ENCODE data around the gene TMEM117.

Gene TMEM117

GRCh38 chr12:44159862-44160261, 324.0 kb downstream of the TMEM117 start:
- TF ChIP-seq CTCF (IDR thresholded peaks at IDR 0.05; ENCODE audit: low read depth, low read length, poor library complexity, severe bottlenecking) (no peak), EZH2phosphoT487 (IDR thresholded peaks at IDR 0.05; ENCODE audit: borderline replicate concordance, low read length) (no peak)
- no peaks in the 10 kb centered on the region for H4K20me1 ChIP-seq (ENCODE audit: control insufficient read depth, insufficient read depth, low read depth, low read length)
- no peaks in the 10 kb centered on the region for H3K36me3 ChIP-seq (ENCODE audit: control insufficient read depth, low read length)
- no peaks in the 10 kb centered on the region for H3K27me3 ChIP-seq (ENCODE audit: control insufficient read depth, low read length)
- H3K27ac ChIP-seq (ENCODE audit: low read depth, low read length): no peak overlapping the region
- H3K79me2 ChIP-seq (ENCODE audit: control insufficient read depth, low read length): no peaks in the 10 kb centered on the region
- H3K9me3 ChIP-seq (ENCODE audit: control insufficient read depth, insufficient read depth, low read length): no peaks in the 10 kb centered on the region
- H3F3A ChIP-seq (ENCODE audit: control insufficient read depth, insufficient read depth): no peaks in the 10 kb centered on the region
- no peaks in the 10 kb centered on the region for H3K9me2 ChIP-seq (replicated peaks; ENCODE audit: control insufficient read depth, low read length)
- no peak overlapping the region for H3K4me2 ChIP-seq (ENCODE audit: low read length)
- peaks cover 8% of the 10 kb centered on the region; the same call in 1 of the 2 replicates for H3K4me1 ChIP-seq (ENCODE audit: control insufficient read depth, low read length)
- H3K4me3 ChIP-seq (ENCODE audit: low read length): no peak overlapping the region

GRCh38 chr12:44162961-44163360, 327.1 kb downstream of the TMEM117 start:
- Histone ChIP-seq H3K9me3 (ENCODE audit: control insufficient read depth, insufficient read depth, low read length) (no peaks in the 10 kb centered on the region), H3K27ac (ENCODE audit: low read depth, low read length) (no peak overlapping the region), H3K9me2 (replicated peaks; ENCODE audit: control insufficient read depth, low read length) (no peaks in the 10 kb centered on the region), H3K27me3 (ENCODE audit: control insufficient read depth, low read length) (no peaks in the 10 kb centered on the region), H3K36me3 (ENCODE audit: control insufficient read depth, low read length) (no peaks in the 10 kb centered on the region), H4K20me1 (ENCODE audit: control insufficient read depth, insufficient read depth, low read depth, low read length) (no peaks in the 10 kb centered on the region), H3F3A (ENCODE audit: control insufficient read depth, insufficient read depth) (no peaks in the 10 kb centered on the region), H3K79me2 (ENCODE audit: control insufficient read depth, low read length) (no peaks in the 10 kb centered on the region), H3K4me2 (ENCODE audit: low read length) (no peak overlapping the region), H3K4me3 (ENCODE audit: low read length) (no peak overlapping the region), H3K4me1 (ENCODE audit: control insufficient read depth, low read length) (no peaks in the 10 kb centered on the region)
- TF ChIP-seq EZH2phosphoT487 (IDR thresholded peaks at IDR 0.05; ENCODE audit: borderline replicate concordance, low read length) (no peak), CTCF (IDR thresholded peaks at IDR 0.05; ENCODE audit: low read depth, low read length, poor library complexity, severe bottlenecking) (no peak)

- TF ChIP-seq CTCF (IDR thresholded peaks at IDR 0.05; ENCODE audit: low read depth, low read length, poor library complexity, severe bottlenecking) (no peak), EZH2phosphoT487 (IDR thresholded peaks at IDR 0.05; ENCODE audit: borderline replicate concordance, low read length) (no peak)
Observed at GRCh38 chr12:44174053-44174452, 338.2 kb downstream of the TMEM117 start.

More at GRCh38 chr12:44174053-44174452, 338.2 kb downstream of the TMEM117 start:
- no peak overlapping the region for H3K27ac ChIP-seq (ENCODE audit: low read depth, low read length)
- no peaks in the 10 kb centered on the region for H3K9me3 ChIP-seq (ENCODE audit: control insufficient read depth, insufficient read depth, low read length)
- H3K9me2 ChIP-seq (replicated peaks; ENCODE audit: control insufficient read depth, low read length): no peaks in the 10 kb centered on the region
- H3K36me3 ChIP-seq (ENCODE audit: control insufficient read depth, low read length): no peaks in the 10 kb centered on the region
- H4K20me1 ChIP-seq (ENCODE audit: control insufficient read depth, insufficient read depth, low read depth, low read length): no peaks in the 10 kb centered on the region
- no peaks in the 10 kb centered on the region for H3K79me2 ChIP-seq (ENCODE audit: control insufficient read depth, low read length)
- no peaks in the 10 kb centered on the region for H3K27me3 ChIP-seq (ENCODE audit: control insufficient read depth, low read length)
- H3K4me1 ChIP-seq (ENCODE audit: control insufficient read depth, low read length): no peaks in the 10 kb centered on the region
- H3K4me3 ChIP-seq (ENCODE audit: low read length): no peak overlapping the region
- no peaks in the 10 kb centered on the region for H3F3A ChIP-seq (ENCODE audit: control insufficient read depth, insufficient read depth)
- H3K4me2 ChIP-seq (ENCODE audit: low read length): no peak overlapping the region
